Left renal pelvis (tissue), 4 donors: ENCODE measurements around the gene FOXS1. TPM values are rescaled to one million over a fixed set of nuclear protein-coding genes. Genes with fewer than 3 reads are reported as not detected.
A peak's percentile ranks its signal among the peaks of the same experiment; 100 is the strongest.
"Not testable (repeated sequence)": the region's sequence is repeated elsewhere in the genome, so short reads cannot be mapped to it uniquely, and the experiment has no call there.

Experiments
- DNase-seq, 4 donors: peaks; one replicate each; pipeline ENCODE4 v3.0.0-alpha.2; 2013; ENCODE audit warnings: low read depth in 4 of 4, low spot score in 3 of 4
- polyA plus RNA-seq, 4 donors: library from polyadenylated mRNA; unstranded; fragments of 120-200 nt; gene quantifications; one replicate each; pipeline ENCODE4 v1.2.1, GENCODE V29; 2013; ENCODE audit not compliant: insufficient read length in 4 of 4

Gene FOXS1
- polyA plus RNA-seq, 4 donors: 3.5 to 8.4 (median 5.4) TPM

- no peak for DNase-seq
Observed at GRCh38 chr20:31824125-31824485, 21.3 kb downstream of the FOXS1 start.

DNA sequence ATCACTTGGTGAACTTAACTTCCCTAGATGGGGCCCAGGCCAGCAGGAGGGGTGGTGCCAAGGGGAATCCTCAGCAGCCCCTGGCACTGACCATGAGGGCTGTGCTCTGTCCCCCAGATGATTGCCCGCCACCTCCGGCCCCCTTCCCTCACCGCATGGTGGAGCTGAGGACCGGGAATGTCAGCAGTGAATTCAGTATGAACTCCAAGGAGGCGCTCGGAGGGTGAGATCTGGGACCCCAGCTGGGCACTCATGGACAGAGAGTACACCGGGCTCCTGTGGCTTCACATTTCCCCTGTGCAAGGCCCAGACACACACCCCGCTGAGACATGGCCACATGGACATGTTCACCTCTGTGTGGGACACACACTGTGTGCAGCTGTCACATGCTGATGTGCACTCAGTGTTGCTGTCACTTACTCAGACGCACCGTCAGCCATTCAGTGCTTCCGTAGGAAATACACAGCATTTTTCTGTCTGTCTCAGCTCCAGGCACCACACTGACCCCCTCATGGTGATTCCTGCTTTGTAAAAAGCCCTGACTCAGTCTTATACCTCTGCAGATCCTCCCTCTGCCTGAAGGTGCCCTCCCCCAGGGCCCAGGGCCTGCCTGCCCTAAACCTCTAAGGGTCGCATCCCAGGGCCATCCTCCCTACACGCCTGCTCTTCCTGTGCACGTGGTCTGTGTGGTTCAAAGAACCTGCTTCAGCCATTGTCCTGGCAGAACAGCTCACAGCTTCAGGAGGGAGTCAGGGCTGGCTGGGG is 21.9 kb downstream of the FOXS1 start:
- no peak for DNase-seq

- DNase-seq: peak; percentile 47 to 78 (median 62)
Observed at GRCh38 chr20:31822421-31823330, 22.7 kb downstream of the FOXS1 start.

DNA sequence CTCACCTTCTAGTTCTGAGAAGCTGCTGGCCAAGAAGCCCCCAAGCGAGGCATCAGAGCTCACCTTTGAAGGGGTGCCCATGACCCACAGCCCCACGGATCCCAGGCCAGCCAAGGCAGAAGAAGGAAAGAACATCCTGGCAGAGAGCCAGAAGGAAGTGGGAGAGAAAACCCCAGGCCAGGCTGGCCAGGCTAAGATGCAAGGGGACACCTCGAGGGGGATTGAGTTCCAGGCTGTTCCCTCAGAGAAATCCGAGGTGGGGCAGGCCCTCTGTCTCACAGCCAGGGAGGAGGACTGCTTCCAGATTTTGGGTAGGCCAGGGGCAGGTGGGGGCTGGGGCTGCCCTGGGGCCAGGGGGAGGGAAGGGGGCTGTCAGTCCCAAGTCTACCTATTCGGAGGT is 24.0 kb downstream of the FOXS1 start:
- no peak for DNase-seq

DNA sequence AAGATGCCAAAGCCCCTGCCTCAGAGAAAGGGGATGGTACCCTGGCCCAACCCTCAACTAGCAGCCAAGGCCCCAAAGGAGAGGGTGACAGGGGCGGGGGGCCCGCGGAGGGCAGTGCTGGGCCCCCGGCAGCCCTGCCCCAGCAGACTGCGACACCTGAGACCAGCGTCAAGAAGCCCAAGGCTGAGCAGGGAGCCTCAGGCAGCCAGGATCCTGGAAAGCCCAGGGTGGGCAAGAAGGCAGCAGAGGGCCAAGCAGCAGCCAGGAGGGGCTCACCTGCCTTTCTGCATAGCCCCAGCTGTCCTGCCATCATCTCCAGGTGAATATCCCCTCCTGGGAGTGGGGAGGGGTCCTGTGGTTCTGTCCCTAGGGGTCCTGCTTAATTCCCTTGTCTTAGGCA is 25.2 kb downstream of the FOXS1 start:
- no peak for DNase-seq

GRCh38 chr20:31819083-31819784 is 26.2 kb downstream of the FOXS1 start, which contains the start of gene MYLK2:
TSS of gene MYLK2 (plus strand) at chr20:31819356. CDS start at chr20:31819581, 225 bp downstream.
- DNase-seq: no peak

DNA sequence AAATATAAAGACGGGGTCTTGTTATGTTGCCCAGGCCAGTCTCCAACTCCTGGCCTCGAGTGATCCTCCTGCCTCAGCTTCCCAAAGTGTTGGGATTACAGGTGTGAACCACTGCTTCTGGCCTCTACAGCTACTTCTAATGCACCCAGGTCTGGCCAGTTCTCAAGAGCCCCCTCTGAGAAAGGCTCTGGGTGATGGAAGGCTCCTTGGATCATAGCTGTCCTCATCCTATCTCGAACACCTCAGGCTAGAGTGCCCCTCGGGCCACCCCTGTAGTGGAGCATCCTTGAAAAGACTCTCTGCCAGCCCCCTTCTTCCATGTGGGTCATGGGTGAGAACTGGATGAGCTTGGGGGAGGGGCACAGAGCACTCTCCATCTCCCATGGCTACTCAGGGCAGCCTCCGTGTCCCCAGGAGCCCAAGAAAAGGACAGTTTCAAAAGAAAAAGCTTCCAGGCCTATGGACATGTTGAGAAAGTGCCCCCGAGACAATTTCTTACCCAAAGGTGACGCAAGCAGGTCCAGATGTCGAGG is 27.0 kb downstream of the FOXS1 start:
- DNase-seq: no peak

DNA sequence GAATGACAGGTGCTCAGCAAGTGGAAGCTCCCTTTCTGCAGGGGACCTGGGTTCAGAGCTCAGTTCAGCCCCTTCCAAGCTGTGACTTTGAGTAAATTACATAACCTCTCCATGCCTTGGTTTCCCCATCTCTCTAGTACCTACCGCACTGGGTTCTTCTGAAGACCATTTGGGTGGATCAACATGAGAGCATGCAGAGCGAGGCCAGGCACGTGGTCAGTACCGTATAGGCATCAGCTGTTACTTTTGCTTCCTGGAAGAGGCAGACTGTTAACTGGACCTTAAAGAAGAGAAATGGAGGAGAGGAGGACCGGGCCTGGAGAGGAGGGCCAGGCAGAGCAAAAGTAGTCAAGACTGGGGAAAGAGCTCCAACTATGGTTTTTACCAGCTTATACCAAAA is 27.9 kb downstream of the FOXS1 start:
- DNase-seq: no peak

DNA sequence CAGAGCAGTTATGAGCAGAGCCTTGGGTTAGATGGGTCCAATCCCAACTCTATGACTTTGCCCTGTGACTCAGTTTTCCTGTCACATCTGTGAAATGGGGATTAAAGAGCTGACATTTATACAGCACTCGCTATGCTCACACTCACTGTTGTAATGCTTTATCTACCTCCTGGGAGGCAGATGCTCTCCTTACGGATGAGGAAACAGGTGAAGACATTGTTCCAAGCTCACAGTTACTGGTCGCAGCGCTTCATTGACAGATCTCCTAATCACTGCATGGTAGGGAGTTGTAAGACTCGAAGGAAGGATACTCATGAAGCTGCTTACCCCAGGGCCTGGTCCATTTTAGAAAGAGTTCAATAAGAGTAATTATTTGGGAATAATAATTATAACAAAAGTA is 29.2 kb downstream of the FOXS1 start:
- DNase-seq: no peak

GRCh38 chr20:31815408-31816188 is 29.8 kb downstream of the FOXS1 start:
- no peak for DNase-seq

DNA sequence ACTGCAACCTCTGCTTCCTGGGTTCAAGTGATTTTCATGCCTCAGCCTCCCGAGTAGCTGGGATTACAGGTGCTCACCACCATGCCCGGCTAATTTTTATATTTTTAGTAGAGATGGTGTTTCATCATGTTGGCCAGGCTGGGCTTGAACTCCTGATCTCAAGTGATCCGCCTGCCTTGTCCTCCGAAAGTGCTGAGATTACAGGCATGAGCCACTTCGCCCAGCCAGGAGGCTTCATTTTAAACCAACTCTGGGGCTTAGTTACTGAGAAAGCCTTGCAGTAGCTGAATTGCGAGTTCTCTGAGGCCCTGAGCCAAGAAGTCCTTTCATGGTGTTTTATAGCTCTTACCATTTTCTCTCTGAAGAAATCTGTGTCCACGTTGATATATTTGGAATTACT is 31.3 kb downstream of the FOXS1 start:
- not testable (repeated sequence) for DNase-seq

DNA sequence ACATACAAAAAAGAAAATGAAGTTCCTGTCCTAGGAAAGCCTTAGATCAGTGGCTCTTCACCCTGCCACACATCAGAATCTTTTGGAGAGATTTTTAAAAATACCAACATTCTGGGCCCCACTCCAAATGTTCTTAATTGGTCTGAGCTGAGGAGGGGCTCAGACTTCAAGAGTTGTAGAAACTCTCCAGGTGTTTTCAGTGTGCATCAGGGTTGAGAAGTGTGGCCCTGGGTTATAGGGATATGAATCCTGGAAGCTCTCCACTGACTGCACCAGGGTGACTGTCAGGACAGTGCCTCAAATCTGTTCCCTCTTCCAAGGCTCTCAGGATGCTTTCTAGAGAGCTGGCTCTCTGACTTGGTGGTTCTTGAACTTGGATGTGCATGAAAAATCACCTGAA is 31.8 kb downstream of the FOXS1 start:
- DNase-seq: no peak

DNA sequence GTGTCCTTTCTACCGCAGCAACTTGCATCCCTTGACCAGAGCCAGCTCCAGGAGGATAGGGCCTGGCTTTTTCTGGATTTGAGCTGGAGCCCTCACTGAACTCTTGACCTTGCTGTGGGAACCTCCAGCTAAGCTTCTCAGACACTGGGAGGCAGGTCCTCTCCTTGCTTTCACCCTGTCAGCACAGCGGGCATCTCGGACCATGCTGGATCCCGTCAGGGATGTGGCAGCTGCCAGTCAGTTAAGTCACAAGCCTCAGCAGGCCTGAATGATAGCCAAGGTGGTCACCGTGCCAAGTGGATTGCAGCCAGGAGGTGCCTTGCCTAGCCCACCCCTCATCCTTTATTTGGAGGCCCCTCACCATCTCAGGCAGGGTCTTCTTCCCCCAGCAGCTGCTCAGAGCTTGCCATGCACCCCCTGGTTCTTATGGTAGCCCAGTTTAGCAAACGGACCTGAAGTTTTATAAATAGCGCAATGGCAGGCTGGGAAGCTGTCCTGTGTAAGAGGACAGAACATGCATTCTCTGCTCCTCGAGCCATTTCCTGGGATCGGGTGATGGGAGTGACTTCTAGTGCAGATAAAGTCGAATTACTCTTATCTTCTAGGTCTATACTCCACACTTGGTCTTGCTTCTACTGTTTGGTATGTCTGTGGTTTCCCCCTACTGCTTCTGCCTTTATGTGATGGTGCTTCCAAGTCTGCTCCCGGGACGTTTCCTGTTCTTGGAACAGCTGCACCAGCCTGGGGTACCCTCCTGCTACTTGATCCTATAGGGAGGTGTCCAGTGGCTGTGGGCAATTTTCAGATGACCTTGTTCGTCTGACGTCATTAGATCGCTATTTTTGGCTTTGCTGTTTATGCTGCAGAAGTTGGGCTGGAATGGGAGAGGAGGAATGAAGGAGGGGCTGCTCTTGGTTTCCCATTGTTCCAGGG is 33.3 kb downstream of the FOXS1 start:
- peak in 2 of 4 donors; percentile 31 to 40 for DNase-seq

DNA sequence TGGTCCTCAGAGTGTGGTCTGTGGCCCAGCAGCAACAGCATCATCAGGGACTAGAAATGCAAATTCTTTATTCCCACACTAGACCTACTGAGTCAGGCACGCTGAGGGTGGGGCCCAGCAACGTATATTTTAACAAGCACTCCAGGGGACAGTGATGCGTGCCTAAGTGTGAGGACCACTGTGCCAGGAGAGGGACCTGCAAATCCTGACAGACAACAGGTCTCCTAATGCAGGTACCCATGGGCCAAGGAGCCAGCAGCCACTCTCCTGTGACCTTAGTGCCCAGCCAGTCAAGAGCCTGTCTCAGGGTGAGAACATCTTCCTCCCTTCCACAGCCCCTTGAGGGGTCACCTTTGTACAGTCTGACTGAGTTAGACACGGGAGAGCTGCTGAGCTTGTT is 34.2 kb downstream of the FOXS1 start:
- DNase-seq: no peak

DNA sequence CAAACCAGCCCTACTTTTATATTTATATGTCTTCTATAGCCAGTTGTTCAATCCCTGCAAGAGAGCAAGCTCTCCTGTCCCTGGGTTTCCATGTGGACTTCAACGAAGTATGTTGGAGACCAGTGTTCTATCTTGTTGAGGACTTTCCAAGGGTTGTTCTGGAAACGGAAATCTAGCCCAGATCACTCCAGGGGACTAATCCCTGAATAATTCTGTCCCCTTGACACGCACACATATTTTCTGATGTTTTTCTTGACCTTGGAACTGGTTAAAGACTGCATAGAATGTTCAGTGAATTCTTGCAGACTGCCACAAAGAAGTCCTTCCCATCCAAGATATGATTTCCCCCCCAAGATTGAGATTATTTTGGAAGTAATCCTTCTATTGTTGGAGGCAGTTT is 35.7 kb downstream of the FOXS1 start:
- no peak for DNase-seq

DNA sequence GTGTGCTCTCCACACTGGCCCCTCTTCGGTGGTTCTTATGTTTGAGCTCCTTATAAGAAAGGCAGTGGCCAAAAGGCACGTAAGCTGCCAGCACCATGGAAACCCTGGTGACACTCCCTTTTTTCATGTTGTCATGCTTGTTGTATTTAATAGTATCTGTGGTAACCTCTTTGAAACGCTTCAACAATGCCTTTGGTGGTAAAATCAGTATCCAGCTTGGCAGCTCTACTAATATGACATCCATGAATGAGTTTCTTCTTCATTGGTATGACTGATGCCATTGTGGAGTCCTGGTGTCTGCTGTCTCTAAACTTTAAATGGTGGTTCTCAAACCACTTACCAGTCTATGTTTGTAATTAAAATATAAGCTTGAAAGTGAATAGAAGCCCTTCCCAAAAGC is 36.9 kb downstream of the FOXS1 start:
- DNase-seq: no peak

- no peak for DNase-seq
Observed at GRCh38 chr20:31806564-31807355, 38.6 kb downstream of the FOXS1 start.

GRCh38 chr20:31803552-31804291 is 41.7 kb downstream of the FOXS1 start:
- DNase-seq: no peak
